ENCODE data around the gene LRP1-AS. TPM values are rescaled to one million over a fixed set of nuclear protein-coding genes. Genes with fewer than 3 reads are reported as not detected.

LRP1-AS gene
- total and polyA plus RNA-seq, 10 of the 15 experiments (the other 5 are each of a cell fraction or from before 2014, with no cell fraction given): not detected

DNA sequence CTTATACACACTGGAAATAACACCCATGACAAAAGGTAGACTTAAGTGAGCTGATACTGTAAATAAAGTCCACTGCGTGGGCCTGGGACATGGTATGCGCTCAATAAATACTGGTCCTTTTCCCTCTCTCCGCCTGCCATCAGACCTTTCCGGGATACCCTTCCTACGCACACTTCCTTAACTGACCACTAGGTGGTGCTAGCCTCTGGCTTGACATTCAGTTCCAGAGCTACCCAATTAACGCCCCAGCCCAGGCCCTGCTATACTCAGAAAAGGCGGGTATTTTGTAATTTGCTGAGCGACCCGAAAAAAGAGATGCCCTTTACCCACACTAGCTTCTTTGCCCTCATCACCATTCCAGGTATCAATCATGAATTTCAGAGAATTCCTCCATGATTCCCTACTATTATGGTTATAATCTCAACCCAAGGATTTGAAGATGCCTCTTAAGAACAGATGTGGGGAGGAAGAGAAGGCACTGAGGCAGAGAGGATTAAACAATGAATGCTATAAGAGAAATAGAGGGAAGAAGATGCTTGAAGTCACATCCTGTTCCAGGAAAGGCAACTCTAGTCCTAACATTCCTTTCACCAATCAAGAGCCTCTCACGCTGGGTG lies 23.1 kb downstream of the LRP1-AS start:
- Histone ChIP-seq H3K9ac (ENCODE audit: control insufficient read depth, insufficient read depth, low read length) (no peak overlapping the region), H4K20me1 (ENCODE audit: control insufficient read depth, insufficient read depth) (no peaks in the 10 kb centered on the region), H3K36me3 (ENCODE audit: control insufficient read depth in 2 of 2, insufficient read depth in 2 of 2, low read length in 1 of 2) (no peaks in the 10 kb centered on the region), H3K27ac (ENCODE audit: control insufficient read depth, insufficient read depth) (no peak overlapping the region), H3K79me2 (ENCODE audit: control insufficient read depth, insufficient read depth, low read length) (no peaks in the 10 kb centered on the region), H3K4me2 (ENCODE audit: control insufficient read depth, insufficient read depth) (no peak overlapping the region), H3K4me3 (no peak overlapping the region), H3K4me1 (ENCODE audit: control insufficient read depth, insufficient read depth, low read length) (peaks cover 9% of the 10 kb centered on the region), H2AFZ (ENCODE audit: control insufficient read depth, low read depth, low read length) (no peak overlapping the region), H3K27me3 (replicated peaks in 1 of 2; ENCODE audit: control insufficient read depth in 2 of 2, insufficient read depth in 2 of 2, low read length in 1 of 2) (peaks cover 2 to 5% of the 10 kb centered on the region in 2 experiments), H3K9me3 (replicated peaks; ENCODE audit: control insufficient read depth, insufficient read depth, low read length) (peaks cover 7% of the 10 kb centered on the region)
- ChIA-PET SMC1A (ENCODE audit: uncharacterized antibody, unreplicated experiment) (interaction anchor here (0.8 to 5.2 kb wide), 9 partner anchors 46 to 150 kb away, joined by 3 to 36 read pairs (median 4); no protein-coding TSS in a partner anchor), POLR2A (no interaction called here), RAD21 (ENCODE audit: unreplicated experiment) (interaction anchor here (1.0 to 2.1 kb wide), 8 partner anchors 12 to 119 kb away, joined by 3 to 13 read pairs (median 6); partner anchors contain the start of genes SHMT2 and STAT6), CTCF (interaction anchor here (0.6 to 9.3 kb wide), 30 partner anchors 9 to 813 kb away, joined by 3 to 159 read pairs (median 4); partner anchors contain the start of genes LRP1-AS and STAT6)
- FAIRE-seq (peak; percentile 94), ATAC-seq (peak; percentile 84), DNase-seq (ENCODE audit: low read depth, low spot score) (no peak)
- WGBS (ENCODE audit: insufficient coverage, insufficient replicate concordance, low lambda C conversion rate, missing lambda C conversion rate): 15% methylated on average over 10 of the region's 10 CpGs
- BruUV-seq (replicated peaks): no TSS peak
- in situ Hi-C loops (cut with MboI): loop anchor here (5.0 kb wide), 1 partner anchor 58 kb away; no protein-coding TSS in a partner anchor
- intact Hi-C loops (cut with micrococcal nuclease; ENCODE audit: unreplicated experiment): loop anchor here (1.0 to 5.0 kb wide), 3 partner anchors 49 to 118 kb away; no protein-coding TSS in a partner anchor
- TF ChIP-seq YY1 (IDR thresholded peaks at IDR 0.05; ENCODE audit: low read depth, low read length): peak; percentile 52; the same call in 1 of the 2 replicates
- no peak for TF ChIP-seq TAF1 (IDR thresholded peaks at IDR 0.05; ENCODE audit: borderline replicate concordance, low read depth, low read length)
- peak; percentile 79 for TF ChIP-seq RAD21 (IDR thresholded peaks at IDR 0.05; ENCODE audit: insufficient read depth, low read depth, low read length)
- TF ChIP-seq, protein P1, sequence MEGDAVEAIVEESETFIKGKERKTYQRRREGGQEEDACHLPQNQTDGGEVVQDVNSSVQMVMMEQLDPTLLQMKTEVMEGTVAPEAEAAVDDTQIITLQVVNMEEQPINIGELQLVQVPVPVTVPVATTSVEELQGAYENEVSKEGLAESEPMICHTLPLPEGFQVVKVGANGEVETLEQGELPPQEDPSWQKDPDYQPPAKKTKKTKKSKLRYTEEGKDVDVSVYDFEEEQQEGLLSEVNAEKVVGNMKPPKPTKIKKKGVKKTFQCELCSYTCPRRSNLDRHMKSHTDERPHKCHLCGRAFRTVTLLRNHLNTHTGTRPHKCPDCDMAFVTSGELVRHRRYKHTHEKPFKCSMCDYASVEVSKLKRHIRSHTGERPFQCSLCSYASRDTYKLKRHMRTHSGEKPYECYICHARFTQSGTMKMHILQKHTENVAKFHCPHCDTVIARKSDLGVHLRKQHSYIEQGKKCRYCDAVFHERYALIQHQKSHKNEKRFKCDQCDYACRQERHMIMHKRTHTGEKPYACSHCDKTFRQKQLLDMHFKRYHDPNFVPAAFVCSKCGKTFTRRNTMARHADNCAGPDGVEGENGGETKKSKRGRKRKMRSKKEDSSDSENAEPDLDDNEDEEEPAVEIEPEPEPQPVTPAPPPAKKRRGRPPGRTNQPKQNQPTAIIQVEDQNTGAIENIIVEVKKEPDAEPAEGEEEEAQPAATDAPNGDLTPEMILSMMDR (IDR thresholded peaks at IDR 0.05 in 2 of 3, conservative IDR thresholded peaks at IDR 0.05 in 1 of 3; ENCODE audit: control insufficient read depth in 2 of 3, extremely low read depth in 1 of 3, insufficient read depth in 1 of 3, low read depth in 3 of 3, low read length in 3 of 3): peak; percentile 75 to 95 (median 94)
- TF ChIP-seq, protein P2, sequence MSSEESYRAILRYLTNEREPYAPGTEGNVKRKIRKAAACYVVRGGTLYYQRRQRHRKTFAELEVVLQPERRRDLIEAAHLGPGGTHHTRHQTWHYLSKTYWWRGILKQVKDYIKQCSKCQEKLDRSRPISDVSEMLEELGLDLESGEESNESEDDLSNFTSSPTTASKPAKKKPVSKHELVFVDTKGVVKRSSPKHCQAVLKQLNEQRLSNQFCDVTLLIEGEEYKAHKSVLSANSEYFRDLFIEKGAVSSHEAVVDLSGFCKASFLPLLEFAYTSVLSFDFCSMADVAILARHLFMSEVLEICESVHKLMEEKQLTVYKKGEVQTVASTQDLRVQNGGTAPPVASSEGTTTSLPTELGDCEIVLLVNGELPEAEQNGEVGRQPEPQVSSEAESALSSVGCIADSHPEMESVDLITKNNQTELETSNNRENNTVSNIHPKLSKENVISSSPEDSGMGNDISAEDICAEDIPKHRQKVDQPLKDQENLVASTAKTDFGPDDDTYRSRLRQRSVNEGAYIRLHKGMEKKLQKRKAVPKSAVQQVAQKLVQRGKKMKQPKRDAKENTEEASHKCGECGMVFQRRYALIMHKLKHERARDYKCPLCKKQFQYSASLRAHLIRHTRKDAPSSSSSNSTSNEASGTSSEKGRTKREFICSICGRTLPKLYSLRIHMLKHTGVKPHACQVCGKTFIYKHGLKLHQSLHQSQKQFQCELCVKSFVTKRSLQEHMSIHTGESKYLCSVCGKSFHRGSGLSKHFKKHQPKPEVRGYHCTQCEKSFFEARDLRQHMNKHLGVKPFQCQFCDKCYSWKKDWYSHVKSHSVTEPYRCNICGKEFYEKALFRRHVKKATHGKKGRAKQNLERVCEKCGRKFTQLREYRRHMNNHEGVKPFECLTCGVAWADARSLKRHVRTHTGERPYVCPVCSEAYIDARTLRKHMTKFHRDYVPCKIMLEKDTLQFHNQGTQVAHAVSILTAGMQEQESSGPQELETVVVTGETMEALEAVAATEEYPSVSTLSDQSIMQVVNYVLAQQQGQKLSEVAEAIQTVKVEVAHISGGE (CRISPR knock-in tag; IDR thresholded peaks at IDR 0.05): no peak
- peak; percentile 68; the same call in 1 of the 2 replicates for TF ChIP-seq SMC3 (IDR thresholded peaks at IDR 0.05; ENCODE audit: borderline replicate concordance, low read length)

All from GM12878 (cell line).